H9 (cell line): ENCODE data around the gene MCAT. TPM values are rescaled to one million over a fixed set of nuclear protein-coding genes. Genes with fewer than 3 reads are reported as not detected.

Experiments used
- DNase-seq: peaks from one replicate; pipeline ENCODE4 v3.0.0-alpha.2; 2017
- H2AFZ ChIP-seq: one replicate; pipeline ENCODE4 v1.6.1; 2013; ENCODE audit warnings: mild to moderate bottlenecking, low read length, control low read depth, moderate library complexity
- H2AK5ac ChIP-seq: 2 replicates; pipeline ENCODE4 v1.6.1; 2013; ENCODE audit warnings: low read length, control low read depth, mixed read lengths; ENCODE audit not compliant: insufficient read length
- H2BK120ac ChIP-seq: one replicate; pipeline ENCODE4 v1.6.1; 2013; ENCODE audit warnings: low read depth, mild to moderate bottlenecking, low read length, control low read depth, inconsistent platforms; ENCODE audit not compliant: poor library complexity, severe bottlenecking
- H2BK12ac ChIP-seq: 2 replicates; pipeline ENCODE4 v1.6.1; 2013; ENCODE audit warnings: low read length, control low read depth, mixed read lengths, low read depth; ENCODE audit not compliant: insufficient read length
- H2BK15ac ChIP-seq: 2 replicates; pipeline ENCODE4 v1.6.1; 2013; ENCODE audit warnings: low read depth, low read length, control low read depth
- H2BK20ac ChIP-seq: one replicate; pipeline ENCODE4 v1.6.1; 2013; ENCODE audit warnings: low read depth, mild to moderate bottlenecking, low read length, control low read depth, inconsistent platforms; ENCODE audit not compliant: poor library complexity, severe bottlenecking
- H2BK5ac ChIP-seq: 2 replicates; pipeline ENCODE4 v1.6.1; 2013; ENCODE audit warnings: low read length, control low read depth, mixed read lengths; ENCODE audit not compliant: insufficient read length
- H3K14ac ChIP-seq: 2 replicates; pipeline ENCODE4 v1.6.1; 2013; ENCODE audit warnings: low read length, control low read depth; ENCODE audit not compliant: insufficient read depth
- H3K18ac ChIP-seq: 2 replicates; pipeline ENCODE4 v1.6.1; 2013; ENCODE audit warnings: low read depth, mild to moderate bottlenecking, mixed read lengths, low read length, control low read depth; ENCODE audit not compliant: insufficient read length
- H3K23ac ChIP-seq: 2 replicates; pipeline ENCODE4 v1.6.1; 2013; ENCODE audit warnings: low read length, control low read depth, mixed read lengths, low read depth; ENCODE audit not compliant: insufficient read length
- H3K23me2 ChIP-seq: 2 replicates; pipeline ENCODE4 v1.6.1; 2013; ENCODE audit warnings: low read depth, mild to moderate bottlenecking, mixed read lengths, low read length, control low read depth; ENCODE audit not compliant: insufficient read length, poor library complexity, severe bottlenecking
- H3K27ac ChIP-seq: 2 replicates; pipeline ENCODE4 v1.5.1; 2013; ENCODE audit warnings: low read length, control low read depth, mixed read lengths, low read depth; ENCODE audit not compliant: insufficient read length
- H3K27me3 ChIP-seq: 2 replicates; pipeline ENCODE4 v1.6.1; 2013; ENCODE audit warnings: low read length, control low read depth, inconsistent platforms; ENCODE audit not compliant: insufficient read depth
- H3K4ac ChIP-seq: 2 replicates; pipeline ENCODE4 v1.6.1; 2013; ENCODE audit warnings: low read depth, mild to moderate bottlenecking, control low read depth, inconsistent platforms, low read length, moderate library complexity
- H3K4me1 ChIP-seq: 2 replicates; pipeline ENCODE4 v1.6.1; 2013; ENCODE audit warnings: low read length, control low read depth, inconsistent platforms; ENCODE audit not compliant: insufficient read depth
- H3K4me2 ChIP-seq: 2 replicates; pipeline ENCODE4 v1.6.1; 2013; ENCODE audit warnings: low read length, control low read depth, mixed read lengths; ENCODE audit not compliant: insufficient read length, insufficient read depth
- H3K56ac ChIP-seq: 2 replicates; pipeline ENCODE4 v1.6.1; 2013; ENCODE audit warnings: low read depth, mild to moderate bottlenecking, mixed read lengths, low read length, control low read depth; ENCODE audit not compliant: insufficient read length
- H3K79me1 ChIP-seq: 2 replicates; pipeline ENCODE4 v1.6.1; 2013; ENCODE audit warnings: low read depth, mild to moderate bottlenecking, moderate library complexity, low read length, control low read depth, inconsistent platforms; ENCODE audit not compliant: insufficient read depth, poor library complexity, severe bottlenecking
- H3K79me2 ChIP-seq: 2 replicates; pipeline ENCODE4 v1.6.1; 2013; ENCODE audit warnings: low read length, control low read depth, inconsistent platforms; ENCODE audit not compliant: insufficient read depth
- H3K9ac ChIP-seq: 2 replicates; pipeline ENCODE4 v1.6.1; 2013; ENCODE audit warnings: low read length, control low read depth, mixed read lengths; ENCODE audit not compliant: insufficient read length; ENCODE audit errors: extremely low read depth
- H3K9me3 ChIP-seq: one replicate; pipeline ENCODE4 v1.6.1; 2013; ENCODE audit warnings: low read depth, low read length, inconsistent platforms; ENCODE audit not compliant: control insufficient read depth
- H3T11ph ChIP-seq: one replicate; pipeline ENCODE4 v1.6.1; 2013; ENCODE audit warnings: mild to moderate bottlenecking, low read length, control low read depth, inconsistent platforms
- H4K20me1 ChIP-seq: one replicate; pipeline ENCODE4 v1.6.1; 2013; ENCODE audit not compliant: control insufficient read depth, insufficient read length, insufficient read depth
- H4K5ac ChIP-seq: 2 replicates; pipeline ENCODE4 v1.6.1; 2013; ENCODE audit warnings: low read depth, mild to moderate bottlenecking, mixed read lengths, low read length, control low read depth; ENCODE audit not compliant: insufficient read length
- H4K8ac ChIP-seq: replicated peaks from 2 replicates; pipeline ENCODE4 v1.6.1; 2013; ENCODE audit warnings: low read length, control low read depth, mixed read lengths, low read depth; ENCODE audit not compliant: insufficient read length
- H4K91ac ChIP-seq: 2 replicates; pipeline ENCODE4 v1.6.1; 2013; ENCODE audit warnings: low read depth, mild to moderate bottlenecking, moderate library complexity, mixed read lengths, low read length, control low read depth; ENCODE audit not compliant: insufficient read length
- H3K27ac Mint-ChIP-seq, 3 experiments: 2 replicates in 2 of 3; 3 replicates in 1 of 3; pipeline ENCODE4 v1.8.0; 2020 to 2021; ENCODE audit warnings: mixed read lengths in 3 of 3, mild to moderate bottlenecking in 1 of 3, moderate library complexity in 1 of 3
- H3K27me3 Mint-ChIP-seq: 2 replicates; pipeline ENCODE4 v1.8.0; 2021; ENCODE audit warnings: low read depth, mild to moderate bottlenecking, moderate library complexity, mixed read lengths
- H3K36me3 Mint-ChIP-seq, 3 experiments: 2 replicates in 2 of 3; 3 replicates in 1 of 3; pipeline ENCODE4 v1.8.0; 2020 to 2021; ENCODE audit warnings: low read depth in 3 of 3, mixed read lengths in 3 of 3; ENCODE audit not compliant: insufficient read depth in 1 of 3
- H3K4me1 Mint-ChIP-seq, 2 experiments: 2 replicates each; pipeline ENCODE4 v1.8.0; 2020; ENCODE audit warnings: mixed read lengths in 2 of 2
- H3K4me3 Mint-ChIP-seq, 2 experiments: 2 replicates in 1 of 2; 3 replicates in 1 of 2; pipeline ENCODE4 v1.8.0; 2020 to 2021; ENCODE audit warnings: mild to moderate bottlenecking in 2 of 2, mixed read lengths in 2 of 2, moderate library complexity in 1 of 2
- H3K9me3 Mint-ChIP-seq, 2 experiments: 2 replicates in 1 of 2; 3 replicates in 1 of 2; pipeline ENCODE4 v1.8.0; 2020; ENCODE audit warnings: mild to moderate bottlenecking in 2 of 2, mixed read lengths in 2 of 2, moderate library complexity in 1 of 2
- WGBS: extraction: QIAGEN DNeasy Blood & Tissue Kit; methylation state at CpG from one replicate; pipeline ENCODE4 v1.1.7; 2013; ENCODE audit warnings: missing lambda C conversion rate, low lambda C conversion rate, mixed read lengths; ENCODE audit not compliant: insufficient read length; ENCODE audit errors: extremely low coverage; 5-methylcytosine and 5-hydroxymethylcytosine counted together
- total RNA-seq: library from RNA; stranded (reverse); gene quantifications from 2 replicates; pipeline ENCODE4 v1.2.1, GENCODE V29; 2021
- TF ChIP-seq, protein P1 (sequence below): fragments of 200-600 bp; sonication (generic); conservative IDR thresholded peaks from 3 replicates; pipeline ENCODE4 v1.8.0; 2021; ENCODE audit warnings: antibody characterized with exemption, mild to moderate bottlenecking

Gene MCAT
- total RNA-seq, 1 experiment from 2014 or later: 20.3 TPM

DNA sequence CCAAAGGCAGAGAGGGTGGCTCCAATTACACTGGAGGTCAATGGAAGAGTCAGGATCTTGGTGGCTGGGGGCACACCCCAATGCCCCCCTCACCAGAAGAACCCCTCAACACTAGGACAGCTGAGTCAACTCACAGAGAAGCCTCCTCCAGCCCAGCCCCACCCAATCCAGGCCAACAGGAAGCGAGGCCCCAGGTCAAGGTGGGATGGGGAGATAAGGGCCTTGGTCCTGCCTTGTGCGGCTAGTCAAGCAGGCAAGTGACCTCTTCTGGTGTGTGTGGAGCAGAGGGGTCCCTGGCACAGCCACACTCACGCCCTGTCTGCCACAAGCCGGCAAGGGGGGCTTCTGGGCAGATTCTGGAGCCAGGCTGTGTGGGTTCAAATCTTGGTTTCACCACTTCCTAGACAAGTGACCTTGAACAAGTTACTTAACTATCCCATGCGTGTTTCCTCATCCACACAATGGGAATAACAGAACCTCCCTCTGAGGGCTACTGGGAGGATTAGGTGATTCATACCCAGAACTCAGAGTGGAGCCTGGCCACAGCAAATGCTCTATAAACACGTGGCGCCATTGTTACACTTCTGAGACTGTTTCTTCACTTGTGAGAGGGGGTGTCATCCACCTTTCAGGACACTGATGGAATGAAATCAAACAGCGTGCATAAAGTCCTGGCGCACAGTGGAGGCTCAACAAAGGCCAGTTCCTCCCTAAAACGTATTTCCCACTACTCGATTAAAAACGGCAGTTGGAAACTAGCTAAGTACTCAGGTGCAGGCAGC is 40.5 kb upstream of the MCAT start:
- peak overlapping the region in 1 of 3 experiments; percentile 9; a peak in 2 of 7 replicates for H3K27ac Mint-ChIP-seq
- peaks cover 13% of the 10 kb centered on the region for H3K23me2 ChIP-seq
- no peak overlapping the region for H3K23ac ChIP-seq
- no peak overlapping the region for H2BK20ac ChIP-seq
- H2AK5ac ChIP-seq: no peak overlapping the region
- no peak overlapping the region for H2BK12ac ChIP-seq
- no peak overlapping the region for H3T11ph ChIP-seq
- peaks cover 29 to 46% (median 38%) of the 10 kb centered on the region in 3 experiments for H3K36me3 Mint-ChIP-seq
- no peaks in the 10 kb centered on the region for H3K9me3 Mint-ChIP-seq
- H3K4me1 Mint-ChIP-seq: peaks cover 15 to 17% of the 10 kb centered on the region in 2 experiments
- H3K4me3 Mint-ChIP-seq: peak overlapping the region in 1 of 2 experiments; percentile 11; a peak in 1 of 5 replicates
- H2BK120ac ChIP-seq: no peak overlapping the region
- H2BK5ac ChIP-seq: no peak overlapping the region
- H2BK15ac ChIP-seq: no peak overlapping the region
- H3K9ac ChIP-seq: no peak overlapping the region
- H3K4me2 ChIP-seq: no peak overlapping the region
- H4K8ac ChIP-seq: no peak overlapping the region
- no CpG with 5 or more reads among the region's 12 CpGs for WGBS
- H2AFZ ChIP-seq: no peak overlapping the region
- H3K4me1 ChIP-seq: peaks cover 4% of the 10 kb centered on the region; the same call in 1 of the 2 replicates
- no peak overlapping the region for H3K18ac ChIP-seq
- H3K79me1 ChIP-seq: no peaks in the 10 kb centered on the region
- no peak overlapping the region for H4K5ac ChIP-seq
- peaks cover 7% of the 10 kb centered on the region for H3K79me2 ChIP-seq
- DNase-seq: no peak
- H3K4ac ChIP-seq: no peak overlapping the region
- no peaks in the 10 kb centered on the region for H3K27me3 ChIP-seq
- H4K20me1 ChIP-seq: no peaks in the 10 kb centered on the region
- no peak overlapping the region; the same call in 1 of the 2 replicates for H3K14ac ChIP-seq
- no peaks in the 10 kb centered on the region for H3K27me3 Mint-ChIP-seq
- no peak overlapping the region for H4K91ac ChIP-seq
- H3K56ac ChIP-seq: no peak overlapping the region
- no peak overlapping the region for H3K27ac ChIP-seq
- TF ChIP-seq, protein P1, sequence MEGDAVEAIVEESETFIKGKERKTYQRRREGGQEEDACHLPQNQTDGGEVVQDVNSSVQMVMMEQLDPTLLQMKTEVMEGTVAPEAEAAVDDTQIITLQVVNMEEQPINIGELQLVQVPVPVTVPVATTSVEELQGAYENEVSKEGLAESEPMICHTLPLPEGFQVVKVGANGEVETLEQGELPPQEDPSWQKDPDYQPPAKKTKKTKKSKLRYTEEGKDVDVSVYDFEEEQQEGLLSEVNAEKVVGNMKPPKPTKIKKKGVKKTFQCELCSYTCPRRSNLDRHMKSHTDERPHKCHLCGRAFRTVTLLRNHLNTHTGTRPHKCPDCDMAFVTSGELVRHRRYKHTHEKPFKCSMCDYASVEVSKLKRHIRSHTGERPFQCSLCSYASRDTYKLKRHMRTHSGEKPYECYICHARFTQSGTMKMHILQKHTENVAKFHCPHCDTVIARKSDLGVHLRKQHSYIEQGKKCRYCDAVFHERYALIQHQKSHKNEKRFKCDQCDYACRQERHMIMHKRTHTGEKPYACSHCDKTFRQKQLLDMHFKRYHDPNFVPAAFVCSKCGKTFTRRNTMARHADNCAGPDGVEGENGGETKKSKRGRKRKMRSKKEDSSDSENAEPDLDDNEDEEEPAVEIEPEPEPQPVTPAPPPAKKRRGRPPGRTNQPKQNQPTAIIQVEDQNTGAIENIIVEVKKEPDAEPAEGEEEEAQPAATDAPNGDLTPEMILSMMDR: no peak
- no peaks in the 10 kb centered on the region for H3K9me3 ChIP-seq
